IPS-NIHi7 (cell line): ENCODE results near the gene CLRN3.

Source experiments
- DNase-seq: peaks from one replicate; pipeline ENCODE4 v3.0.0; 2012; ENCODE audit warnings: mixed read lengths; ENCODE audit errors: extremely low spot score

The CLRN3 gene

GRCh38 chr10:127919418-127920271, 26.9 kb upstream of the CLRN3 start:
- DNase-seq = peak; percentile 51

- no peak for DNase-seq
Measured at GRCh38 chr10:127918572-127918971, 25.8 kb upstream of the CLRN3 start.

- peak; percentile 41 for DNase-seq
Measured at GRCh38 chr10:127916826-127917225, 24.1 kb upstream of the CLRN3 start.

- no peak for DNase-seq
Measured at GRCh38 chr10:127915324-127915723, 22.6 kb upstream of the CLRN3 start.

- no peak for DNase-seq
Measured at GRCh38 chr10:127913368-127913759, 20.6 kb upstream of the CLRN3 start.

- DNase-seq = no peak
Measured at GRCh38 chr10:127912607-127913367, 20.0 kb upstream of the CLRN3 start.

GRCh38 chr10:127911867-127912257, 19.1 kb upstream of the CLRN3 start:
- no peak for DNase-seq

GRCh38 chr10:127911218-127911866, 18.6 kb upstream of the CLRN3 start:
- no peak for DNase-seq

GRCh38 chr10:127910464-127910770, 17.7 kb upstream of the CLRN3 start:
- DNase-seq = no peak

GRCh38 chr10:127909716-127910463, 17.1 kb upstream of the CLRN3 start:
- DNase-seq = no peak

GRCh38 chr10:127908959-127909267, 16.2 kb upstream of the CLRN3 start:
- DNase-seq = no peak

GRCh38 chr10:127908106-127908958, 15.6 kb upstream of the CLRN3 start:
- no peak for DNase-seq

GRCh38 chr10:127907411-127908105, 14.8 kb upstream of the CLRN3 start:
- no peak for DNase-seq

GRCh38 chr10:127906548-127907377, 14.0 kb upstream of the CLRN3 start, which contains the start of gene PTPRE:
Gene PTPRE (plus strand): TSS chr10:127907103. CDS start chr10:128040882, 133,779 bp downstream.
- DNase-seq = peak; percentile 92

- DNase-seq = no peak
Measured at GRCh38 chr10:127905848-127906261, 13.1 kb upstream of the CLRN3 start.

GRCh38 chr10:127905001-127905847, 12.5 kb upstream of the CLRN3 start:
- no peak for DNase-seq

- DNase-seq = no peak
Measured at GRCh38 chr10:127904311-127905000, 11.7 kb upstream of the CLRN3 start.

- no peak for DNase-seq
Measured at GRCh38 chr10:127903789-127904188, 11.0 kb upstream of the CLRN3 start.
